Endothelial cell of umbilical vein (primary cell): ENCODE measurements around the gene MYO1B. TPM values are rescaled to one million over a fixed set of nuclear protein-coding genes. Genes with fewer than 3 reads are reported as not detected.

Experiments used
- BruUV-seq: library from RNA; stranded (reverse); fragments of 400-500 nt; replicated peaks from 2 replicates; lab custom pipeline; 2021; lab: Mats Ljungman, UMichigan
- CTCF ChIA-PET: fragments of 300-600, 350-600 bp; sonication (Branson Sonifier 250); formaldehyde crosslinking; loops from one replicate; lab custom pipeline; 2021; ENCODE audit warnings: antibody characterized with exemption, inconsistent platforms; lab: Charles Lee
- POLR2A ChIA-PET: fragments of 300-600, 350-600 bp; sonication (Branson Sonifier 250); formaldehyde crosslinking; loops from one replicate; lab custom pipeline; 2021; ENCODE audit warnings: antibody characterized with exemption, inconsistent platforms; lab: Charles Lee
- DNase-seq: peaks from one replicate; pipeline ENCODE4 v3.0.0-alpha.2; 2011; ENCODE audit warnings: low read depth, low spot score
- FAIRE-seq: peaks from 2 replicates; lab custom pipeline; 2011; peaks lifted over from hg19 to GRCh38; lab: Jason Lieb, UNC
- H2AFZ ChIP-seq: 2 replicates; pipeline ENCODE4 v1.6.0; 2012; ENCODE audit warnings: low read depth, low read length, control low read depth, inconsistent platforms
- H3K27ac ChIP-seq: 2 replicates; pipeline ENCODE4 v1.5.1; 2011; ENCODE audit warnings: low read depth, mild to moderate bottlenecking, control low read depth, low read length, moderate library complexity; ENCODE audit not compliant: insufficient read depth
- H3K27me3 ChIP-seq, 2 experiments: 2 replicates each; pipeline versions ENCODE4 v1.6.0 to v1.6.1; 2011; ENCODE audit warnings: low read length in 2 of 2, mixed read lengths in 1 of 2; ENCODE audit not compliant: control insufficient read depth in 2 of 2, insufficient read depth in 2 of 2
- H3K36me3 ChIP-seq, 2 experiments: 2 replicates in 1 of 2; 3 replicates in 1 of 2; pipeline ENCODE4 v1.5.1; 2011; ENCODE audit warnings: low read length in 2 of 2, mild to moderate bottlenecking in 1 of 2, moderate library complexity in 1 of 2; ENCODE audit not compliant: control insufficient read depth in 2 of 2, insufficient read depth in 2 of 2; ENCODE audit errors: extremely low read depth in 1 of 2
- H3K4me1 ChIP-seq: 3 replicates; pipeline ENCODE4 v1.5.1; 2011; ENCODE audit warnings: mild to moderate bottlenecking, low read length; ENCODE audit not compliant: control insufficient read depth, insufficient read depth; ENCODE audit errors: extremely low read depth
- H3K4me2 ChIP-seq: 2 replicates; pipeline ENCODE4 v1.6.1; 2011; ENCODE audit warnings: low read length, control low read depth, mixed read lengths; ENCODE audit not compliant: insufficient read depth
- H3K4me3 ChIP-seq, 3 experiments: fragments of 200-600 bp in 1 of 3; sonication (generic), shearing (Covaris generic) in 1 of 3; replicated peaks in 1 of 3; 2 replicates each; pipeline ENCODE4 v1.5.1; 2011 to 2016; ENCODE audit warnings: control low read depth in 3 of 3, low read length in 3 of 3, mild to moderate bottlenecking in 2 of 3, inconsistent platforms in 1 of 3, low read depth in 1 of 3, moderate library complexity in 1 of 3; ENCODE audit not compliant: insufficient read depth in 1 of 3
- H3K79me2 ChIP-seq: 2 replicates; pipeline ENCODE4 v1.6.0; 2012; ENCODE audit warnings: low read length, inconsistent platforms; ENCODE audit not compliant: control insufficient read depth, insufficient read depth
- H3K9ac ChIP-seq: replicated peaks from 2 replicates; pipeline ENCODE3; 2011; ENCODE audit warnings: low read length, control low read depth; ENCODE audit not compliant: insufficient read depth; ENCODE audit errors: extremely low read depth
- H3K9me1 ChIP-seq: replicated peaks from 3 replicates; pipeline ENCODE4 v1.6.0; 2011; ENCODE audit warnings: mild to moderate bottlenecking, low read length; ENCODE audit not compliant: control insufficient read depth, insufficient read depth; ENCODE audit errors: extremely low read depth
- H3K9me3 ChIP-seq: replicated peaks from 2 replicates; pipeline ENCODE4 v1.5.1; 2012; ENCODE audit warnings: low read length, inconsistent platforms; ENCODE audit not compliant: control insufficient read depth, insufficient read depth
- H4K20me1 ChIP-seq: replicated peaks from 2 replicates; pipeline ENCODE3; 2011; ENCODE audit warnings: mild to moderate bottlenecking, low read length; ENCODE audit not compliant: control insufficient read depth, insufficient read depth; ENCODE audit errors: extremely low read depth
- EZH2 ChIP-seq: IDR thresholded peaks from 2 replicates; pipeline ENCODE4 v1.6.1; 2012; ENCODE audit warnings: borderline replicate concordance, low read depth, mild to moderate bottlenecking, moderate library complexity, low read length, inconsistent platforms; ENCODE audit not compliant: severe bottlenecking
- FOS ChIP-seq: IDR thresholded peaks from 2 replicates; pipeline ENCODE4 v1.6.1; 2011; ENCODE audit warnings: mild to moderate bottlenecking, low read length, moderate library complexity, borderline replicate concordance; ENCODE audit not compliant: insufficient read depth
- GATA2 ChIP-seq: IDR thresholded peaks from 2 replicates; pipeline ENCODE4 v1.7.0; 2011; ENCODE audit warnings: low read depth, mild to moderate bottlenecking, moderate library complexity, mixed read lengths, low read length; ENCODE audit not compliant: insufficient read length, insufficient read depth
- JUN ChIP-seq: IDR thresholded peaks from 2 replicates; pipeline ENCODE4 v1.6.1; 2011; ENCODE audit warnings: borderline replicate concordance, low read depth; ENCODE audit not compliant: insufficient read length, insufficient read depth
- MYC ChIP-seq: IDR thresholded peaks from one replicate; pipeline ENCODE4 v1.6.1; 2011; ENCODE audit warnings: mild to moderate bottlenecking, low read depth, low read length
- POLR2A ChIP-seq: IDR thresholded peaks from 2 replicates; pipeline ENCODE4 v1.6.1; 2012; ENCODE audit warnings: low read depth, mild to moderate bottlenecking, control low read depth, low read length
- POLR2AphosphoS5 ChIP-seq: IDR thresholded peaks from 2 replicates; pipeline ENCODE4 v1.6.1; 2012; ENCODE audit warnings: low read depth, mild to moderate bottlenecking, control low read depth, low read length, moderate library complexity; ENCODE audit not compliant: insufficient read depth
- dilution Hi-C: fragments of 300-500 bp; cut with MboI; formaldehyde crosslinking; loops from one replicate; pipeline ENCODE4 v1.15.0; 2019; ENCODE audit warnings: low sequenced_read_pairs; ENCODE audit not compliant: extremely low pct_ligation_motif_present
- intact Hi-C: fragments of 100-400 bp; cut with micrococcal nuclease; formaldehyde crosslinking; loops from one replicate; pipeline ENCODE4 v1.10.0; 2022
- polyA plus RNA-seq, 4 experiments: library from polyadenylated mRNA; depleted of rRNA in 3 of 4; stranded (reverse) in 3 of 4; unstranded in 1 of 4; fragments of >200 nt; gene quantifications; 2 replicates each; pipeline versions ENCODE4 v1.2.1 to v1.2.3, GENCODE V29; 2011 to 2012; ENCODE audit warnings: missing spikeins in 1 of 4
- total RNA-seq: library from RNA; stranded (reverse); gene quantifications from 2 replicates; pipeline ENCODE4 v1.2.3, GENCODE V29; 2021
- TF ChIP-seq, protein P1 (sequence below), 2 donors: IDR thresholded peaks; 1 replicate in 1 of 2; 2 replicates in 1 of 2; pipeline ENCODE4 v1.5.1; 2011; ENCODE audit warnings: low read length in 2 of 2, mild to moderate bottlenecking in 2 of 2, moderate library complexity in 2 of 2, control low read depth in 1 of 2, inconsistent platforms in 1 of 2, low read depth in 1 of 2; ENCODE audit not compliant: insufficient read depth in 1 of 2; ENCODE audit errors: extremely low read depth in 1 of 2
- TF ChIP-seq, protein P2 (sequence below): IDR thresholded peaks from 2 replicates; pipeline ENCODE4 v1.6.1; 2011; ENCODE audit not compliant: insufficient read depth, insufficient read length

The MYO1B gene
- total and polyA plus RNA-seq, 2 donors (not counting 3 experiments of a cell fraction or from before 2014, with no cell fraction given), result 8.7 to 51.1 TPM

DNA sequence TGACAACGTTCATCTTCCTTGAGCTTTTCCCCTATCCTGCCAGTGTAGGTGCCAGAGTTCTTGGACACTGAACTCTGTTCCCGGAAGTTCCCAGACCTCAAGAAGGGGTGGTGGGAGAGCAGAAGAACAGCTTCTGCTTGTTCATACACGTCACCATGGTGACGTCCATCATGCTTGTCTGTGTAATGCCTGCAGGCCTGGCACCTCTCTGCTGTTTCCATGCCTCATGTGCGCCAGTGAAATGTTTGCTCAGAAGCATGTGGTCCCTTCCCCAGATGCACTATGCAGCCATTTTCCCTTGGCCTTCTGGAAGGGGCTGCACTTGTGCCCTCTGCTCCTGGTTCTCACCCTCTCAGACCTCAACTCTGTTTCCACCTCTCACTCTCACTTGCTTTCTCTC lies 221.9 kb downstream of the MYO1B start:
- H3K9me3 ChIP-seq, result no peaks in the 10 kb centered on the region
- no peak overlapping the region for H3K27ac ChIP-seq
- BruUV-seq, result no TSS peak
- H3K4me1 ChIP-seq, result peaks cover 12% of the 10 kb centered on the region
- H3K4me2 ChIP-seq, result no peak overlapping the region
- FAIRE-seq (no peak), DNase-seq (no peak)
- H3K9me1 ChIP-seq, result no peaks in the 10 kb centered on the region
- no peaks in the 10 kb centered on the region for H3K36me3 ChIP-seq
- no peaks in the 10 kb centered on the region for H4K20me1 ChIP-seq
- no peak overlapping the region for H2AFZ ChIP-seq
- H3K79me2 ChIP-seq, result no peaks in the 10 kb centered on the region
- intact Hi-C loops (no loop called here), dilution Hi-C loops (no loop called here)
- no peak for TF ChIP-seq EZH2
- no peak overlapping the region for H3K9ac ChIP-seq
- POLR2A ChIA-PET, result no interaction called here
- CTCF ChIA-PET, result no interaction called here
- no peak overlapping the region for H3K4me3 ChIP-seq
- no peaks in the 10 kb centered on the region for H3K27me3 ChIP-seq

DNA sequence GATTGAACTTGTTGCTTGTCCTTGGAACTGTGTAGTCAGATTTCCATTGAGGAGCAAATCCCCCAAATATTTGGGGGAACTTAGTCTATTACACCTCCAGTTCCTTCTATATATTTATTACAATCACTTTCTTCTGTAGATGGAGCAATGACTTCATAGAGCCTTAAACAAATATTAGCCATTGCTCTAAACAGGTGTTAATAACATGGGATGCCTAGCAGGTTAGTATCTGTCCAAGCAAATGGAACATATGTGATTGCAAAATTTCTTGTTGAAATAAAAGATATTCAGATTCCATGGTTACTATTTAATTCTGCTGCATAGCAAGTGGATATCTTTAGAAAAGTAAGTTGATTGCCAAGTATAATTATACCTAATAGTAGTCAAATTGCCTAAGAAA lies 225.1 kb downstream of the MYO1B start:
- DNase-seq, result no peak
- no peaks in the 10 kb centered on the region for H4K20me1 ChIP-seq
- intact Hi-C loops, result no loop called here
- no peak for FAIRE-seq
- no peaks in the 10 kb centered on the region for H3K27me3 ChIP-seq
- dilution Hi-C loops, result no loop called here
- no peaks in the 10 kb centered on the region for H3K9me1 ChIP-seq
- no TSS peak for BruUV-seq
- ChIA-PET CTCF (no interaction called here), POLR2A (no interaction called here)
- H3K36me3 ChIP-seq, result no peaks in the 10 kb centered on the region
- TF ChIP-seq, protein P1, sequence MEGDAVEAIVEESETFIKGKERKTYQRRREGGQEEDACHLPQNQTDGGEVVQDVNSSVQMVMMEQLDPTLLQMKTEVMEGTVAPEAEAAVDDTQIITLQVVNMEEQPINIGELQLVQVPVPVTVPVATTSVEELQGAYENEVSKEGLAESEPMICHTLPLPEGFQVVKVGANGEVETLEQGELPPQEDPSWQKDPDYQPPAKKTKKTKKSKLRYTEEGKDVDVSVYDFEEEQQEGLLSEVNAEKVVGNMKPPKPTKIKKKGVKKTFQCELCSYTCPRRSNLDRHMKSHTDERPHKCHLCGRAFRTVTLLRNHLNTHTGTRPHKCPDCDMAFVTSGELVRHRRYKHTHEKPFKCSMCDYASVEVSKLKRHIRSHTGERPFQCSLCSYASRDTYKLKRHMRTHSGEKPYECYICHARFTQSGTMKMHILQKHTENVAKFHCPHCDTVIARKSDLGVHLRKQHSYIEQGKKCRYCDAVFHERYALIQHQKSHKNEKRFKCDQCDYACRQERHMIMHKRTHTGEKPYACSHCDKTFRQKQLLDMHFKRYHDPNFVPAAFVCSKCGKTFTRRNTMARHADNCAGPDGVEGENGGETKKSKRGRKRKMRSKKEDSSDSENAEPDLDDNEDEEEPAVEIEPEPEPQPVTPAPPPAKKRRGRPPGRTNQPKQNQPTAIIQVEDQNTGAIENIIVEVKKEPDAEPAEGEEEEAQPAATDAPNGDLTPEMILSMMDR (IDR thresholded peaks at IDR 0.05; ENCODE audit: extremely low read depth in 1 of 2, insufficient read depth in 1 of 2, low read depth in 1 of 2, low read length in 2 of 2), result no peak
- TF ChIP-seq POLR2A, result no peak
- no peak for TF ChIP-seq EZH2
- TF ChIP-seq JUN, result no peak
- no peak for TF ChIP-seq FOS
- TF ChIP-seq, protein P2, sequence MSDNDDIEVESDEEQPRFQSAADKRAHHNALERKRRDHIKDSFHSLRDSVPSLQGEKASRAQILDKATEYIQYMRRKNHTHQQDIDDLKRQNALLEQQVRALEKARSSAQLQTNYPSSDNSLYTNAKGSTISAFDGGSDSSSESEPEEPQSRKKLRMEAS, result no peak
- TF ChIP-seq GATA2, result no peak
- TF ChIP-seq POLR2AphosphoS5, result no peak
- TF ChIP-seq MYC, result no peak
- no peak overlapping the region for H2AFZ ChIP-seq
- no peaks in the 10 kb centered on the region for H3K9me3 ChIP-seq
- H3K27ac ChIP-seq, result no peak overlapping the region
- H3K4me3 ChIP-seq, result no peak overlapping the region
- H3K9ac ChIP-seq, result no peak overlapping the region
- no peak overlapping the region for H3K4me2 ChIP-seq
- H3K79me2 ChIP-seq, result no peaks in the 10 kb centered on the region
- peaks cover 12% of the 10 kb centered on the region for H3K4me1 ChIP-seq
